HG03520 (cell line): ENCODE data around the gene CGN.

Source experiments
- ATAC-seq: cut with Tn5 transposase; IDR thresholded peaks from one replicate; pipeline ENCODE4 v1.9.1; 2021; ENCODE audit warnings: mild to moderate bottlenecking, moderate library complexity; ENCODE audit not compliant: unreplicated experiment

The CGN gene

GRCh38 chr1:151510957-151511635 is at the start of gene CGN:
TSS of gene CGN (plus strand) at chr1:151511387. CDS start at chr1:151518520, 7,133 bp downstream.
- ATAC-seq, result peak; percentile 72

DNA sequence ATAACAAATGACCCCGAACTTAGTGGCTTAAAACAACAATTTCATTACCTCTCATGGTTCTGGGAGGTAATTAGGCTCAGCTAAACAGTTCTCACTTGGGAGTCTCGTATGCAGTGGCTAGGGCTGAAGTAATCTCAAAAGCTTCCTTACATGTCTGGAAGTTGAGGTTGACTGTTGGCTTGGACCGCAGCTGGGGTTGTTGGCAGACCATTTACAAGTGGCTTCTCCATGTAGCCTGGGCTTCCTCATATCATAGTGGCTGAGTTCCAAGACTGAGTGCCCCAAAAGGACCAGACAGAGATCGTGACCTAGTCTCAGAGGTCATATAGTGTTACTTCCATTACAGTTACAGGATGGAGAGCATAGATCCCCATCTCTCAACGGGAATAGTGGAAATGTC is 49.5 kb upstream of the CGN start:
- ATAC-seq, result no peak

DNA sequence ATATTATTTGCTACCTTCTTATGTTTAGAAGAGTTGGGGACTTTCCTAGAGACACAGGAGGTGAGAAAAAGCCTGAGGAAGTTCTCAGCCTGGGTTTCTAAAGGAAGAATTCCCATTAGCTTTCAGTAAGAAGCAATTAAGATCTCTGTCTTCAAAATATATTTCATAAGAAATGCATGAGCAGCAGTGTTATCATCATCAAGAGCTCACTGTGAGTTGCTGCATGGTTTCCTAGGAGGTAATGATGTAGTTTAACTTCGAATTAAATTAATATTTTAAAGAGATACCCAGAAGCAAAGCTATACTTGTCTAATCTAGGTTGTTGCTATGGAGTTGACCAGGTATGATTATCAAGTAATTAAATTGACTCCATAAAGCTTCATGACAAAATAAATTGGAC is 46.2 kb upstream of the CGN start:
- ATAC-seq, result no peak

DNA sequence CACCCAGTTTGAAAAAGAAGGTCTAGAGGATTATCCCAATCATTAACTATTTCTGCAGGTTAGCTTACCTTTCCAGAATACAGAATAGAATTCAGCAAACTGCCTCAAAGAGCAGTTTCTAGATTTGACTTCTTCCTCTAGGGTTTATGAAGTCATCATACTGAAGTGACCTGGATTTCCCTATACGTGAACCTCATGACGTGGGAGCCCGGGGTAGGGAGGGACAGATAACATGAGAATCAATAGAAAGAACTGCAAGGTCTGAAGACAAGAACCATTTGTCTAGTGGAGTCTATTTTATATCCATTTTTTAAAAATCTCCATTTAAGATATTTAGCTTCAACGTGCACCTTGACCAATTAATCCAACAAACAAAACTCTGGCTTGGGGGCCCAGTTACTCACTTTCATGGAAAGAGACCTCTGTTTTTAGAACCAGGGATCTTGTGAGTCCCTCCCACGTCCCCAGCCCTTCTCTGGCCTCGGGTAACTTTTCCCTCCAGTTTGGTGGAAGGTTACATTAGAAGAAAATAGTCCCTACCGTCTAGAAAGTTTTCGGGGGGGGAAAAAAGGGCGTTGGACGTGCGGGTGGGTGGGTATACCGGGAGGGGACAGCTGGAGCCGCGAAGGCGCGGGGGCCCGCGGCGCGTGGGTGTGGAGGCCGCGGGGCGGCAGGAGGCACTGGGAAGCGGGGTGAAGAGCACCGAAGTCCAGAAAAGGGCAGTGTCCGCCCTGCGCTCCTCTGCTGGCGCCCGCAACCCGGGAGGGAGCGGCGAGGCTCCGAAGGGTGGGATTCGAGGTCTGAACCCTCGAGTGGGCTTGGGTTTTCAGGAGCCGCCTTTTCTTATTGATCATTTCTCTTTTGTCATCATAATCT is 38.1 kb upstream of the CGN start:
- no peak for ATAC-seq

- no peak for ATAC-seq
Observed at GRCh38 chr1:151474745-151475144, 36.4 kb upstream of the CGN start.

DNA sequence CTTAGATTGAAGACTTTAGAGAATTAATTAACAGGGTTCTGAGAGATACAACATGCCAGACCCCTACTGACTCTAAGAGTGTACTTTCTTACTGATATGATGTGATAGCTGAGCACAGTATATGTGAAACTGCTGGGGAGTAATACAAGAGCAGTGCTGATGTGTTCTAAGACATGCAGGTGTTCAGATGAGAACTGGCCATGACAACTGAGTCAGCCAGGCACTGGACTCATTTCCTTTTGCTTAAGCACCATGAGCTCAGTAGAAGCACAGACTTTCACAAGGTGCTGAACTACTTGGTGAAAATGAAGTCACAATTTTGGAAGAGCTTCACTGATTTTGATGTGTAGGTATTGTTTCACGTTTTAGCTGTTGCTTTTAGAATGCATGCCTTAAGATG is 36.0 kb upstream of the CGN start:
- peak; percentile 78 for ATAC-seq

DNA sequence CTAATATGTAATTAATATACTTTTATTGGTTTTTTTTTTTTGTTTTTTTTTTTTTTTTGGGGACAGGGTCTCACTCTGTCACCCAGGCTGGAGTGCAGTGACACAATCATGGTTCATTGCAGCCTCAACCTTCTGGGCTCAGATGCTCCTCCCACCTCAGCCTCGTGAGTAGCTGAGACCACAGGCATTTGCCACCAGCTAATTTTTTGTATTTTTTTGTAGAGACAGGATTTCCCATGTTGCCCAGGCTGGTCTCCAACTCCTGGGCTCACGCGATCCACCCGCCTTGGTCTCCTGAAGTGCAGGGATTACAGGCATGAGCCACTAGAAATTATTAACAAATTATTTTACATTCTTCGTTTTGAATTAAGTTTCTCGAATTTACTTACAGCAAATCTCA is 35.1 kb upstream of the CGN start:
- ATAC-seq, result no peak

GRCh38 chr1:151477066-151477465 is 34.1 kb upstream of the CGN start:
- no peak for ATAC-seq

GRCh38 chr1:151478140-151478812 is 32.9 kb upstream of the CGN start:
- ATAC-seq, result no peak

GRCh38 chr1:151478923-151479322 is 32.3 kb upstream of the CGN start:
- ATAC-seq, result no peak

GRCh38 chr1:151479462-151479861 is 31.7 kb upstream of the CGN start:
- no peak for ATAC-seq

- no peak for ATAC-seq
Observed at GRCh38 chr1:151482017-151482416, 29.2 kb upstream of the CGN start.

GRCh38 chr1:151485685-151486255 is 25.4 kb upstream of the CGN start:
- no peak for ATAC-seq

DNA sequence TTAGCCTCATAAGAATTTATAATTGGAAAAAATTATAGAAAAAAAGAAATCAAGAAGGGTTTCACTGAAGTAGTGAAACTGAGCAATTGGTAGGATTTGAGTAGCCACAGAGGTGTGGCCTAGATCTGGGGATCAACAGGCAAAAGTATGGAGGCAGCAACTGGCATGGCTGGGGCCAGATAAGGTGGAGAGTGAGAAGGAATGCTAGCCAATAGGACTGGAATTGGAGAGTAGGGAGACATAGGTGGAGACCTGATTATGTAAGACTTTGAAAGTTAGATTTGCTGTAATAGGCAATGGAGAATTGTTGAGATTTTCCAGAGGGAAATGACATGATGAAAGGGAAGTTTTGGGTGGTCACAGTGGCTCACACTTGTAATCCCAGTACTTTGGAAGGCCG is 24.6 kb upstream of the CGN start:
- no peak for ATAC-seq

DNA sequence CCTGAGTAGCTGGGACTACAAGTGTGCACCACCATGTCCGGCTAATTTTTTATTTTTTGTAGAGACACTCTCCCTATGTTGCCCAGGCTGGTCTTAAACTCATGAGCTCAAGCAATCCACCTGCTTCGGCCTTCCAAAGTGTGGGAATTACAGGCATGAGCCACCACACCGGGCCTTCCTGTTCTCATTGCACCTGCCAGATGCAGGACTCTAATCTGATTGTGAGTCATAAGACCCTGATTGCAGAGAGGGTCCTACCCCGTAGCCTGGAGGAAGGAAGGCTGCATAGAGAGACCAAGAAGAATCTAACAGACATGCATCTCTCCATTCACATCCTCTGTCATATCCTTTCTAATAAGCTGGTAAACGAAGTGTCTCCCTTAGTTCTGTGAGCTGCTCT is 19.5 kb upstream of the CGN start:
- no peak for ATAC-seq

DNA sequence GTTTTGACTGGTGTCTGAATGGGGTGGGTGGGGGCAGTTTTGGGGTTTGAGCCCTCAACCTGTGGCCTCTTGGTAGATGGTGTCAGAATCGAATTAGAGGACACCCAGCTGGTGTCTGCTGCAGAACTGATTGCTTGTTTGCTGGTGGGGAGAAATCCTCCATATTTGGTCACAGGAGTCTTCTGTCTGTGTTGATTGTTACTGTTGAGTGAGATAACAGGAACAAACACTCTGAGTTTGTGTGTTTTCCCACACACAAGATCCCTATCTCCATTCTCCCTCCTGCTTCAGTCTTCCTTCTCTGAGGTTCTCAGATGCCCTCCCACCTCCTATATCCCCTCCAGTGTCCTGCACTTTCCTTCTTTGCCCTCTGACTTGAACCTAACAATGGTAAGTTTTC is 19.1 kb upstream of the CGN start:
- no peak for ATAC-seq

DNA sequence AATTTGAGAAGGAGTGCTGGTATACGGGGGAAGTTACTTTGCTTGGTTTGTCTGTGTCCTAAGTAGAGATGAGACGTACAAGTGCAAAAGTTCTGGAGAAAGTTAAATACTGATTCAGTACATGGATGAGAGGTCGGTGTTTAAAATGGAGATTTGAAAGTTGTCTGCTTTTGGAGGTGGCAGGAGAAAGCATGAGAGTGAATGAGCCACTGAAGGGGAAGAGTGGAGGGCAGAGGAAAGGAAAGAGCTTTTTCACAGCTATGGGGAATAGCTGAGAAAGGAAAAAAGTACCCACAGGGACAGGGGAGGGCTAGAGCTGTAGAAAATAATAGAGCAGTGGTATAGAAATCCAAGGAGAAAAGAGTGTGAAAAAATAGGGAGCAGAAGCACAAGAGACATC is 18.1 kb upstream of the CGN start:
- no peak for ATAC-seq

- no peak for ATAC-seq
Observed at GRCh38 chr1:151494741-151495281, 16.4 kb upstream of the CGN start.

DNA sequence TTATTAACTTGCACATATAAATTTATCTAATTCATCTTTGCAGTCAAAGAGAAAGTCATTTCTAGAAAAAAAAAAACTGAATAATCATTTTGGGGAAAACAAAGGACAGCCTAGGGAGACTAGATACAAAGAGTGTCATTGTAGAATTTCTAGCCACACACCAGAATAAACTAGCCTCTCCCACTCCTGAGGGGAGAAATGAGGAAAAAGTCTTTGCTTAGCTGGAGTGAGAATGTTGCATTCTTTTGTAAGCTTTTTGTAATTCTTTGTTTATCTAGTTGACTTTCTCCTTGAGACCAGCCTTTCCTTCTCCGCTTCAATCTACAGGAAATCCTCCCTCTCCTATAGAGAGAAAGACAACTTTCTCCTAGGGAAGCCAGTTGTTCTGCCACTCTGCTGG is 15.9 kb upstream of the CGN start:
- ATAC-seq, result no peak

GRCh38 chr1:151499365-151499764 is 11.8 kb upstream of the CGN start:
- no peak for ATAC-seq

DNA sequence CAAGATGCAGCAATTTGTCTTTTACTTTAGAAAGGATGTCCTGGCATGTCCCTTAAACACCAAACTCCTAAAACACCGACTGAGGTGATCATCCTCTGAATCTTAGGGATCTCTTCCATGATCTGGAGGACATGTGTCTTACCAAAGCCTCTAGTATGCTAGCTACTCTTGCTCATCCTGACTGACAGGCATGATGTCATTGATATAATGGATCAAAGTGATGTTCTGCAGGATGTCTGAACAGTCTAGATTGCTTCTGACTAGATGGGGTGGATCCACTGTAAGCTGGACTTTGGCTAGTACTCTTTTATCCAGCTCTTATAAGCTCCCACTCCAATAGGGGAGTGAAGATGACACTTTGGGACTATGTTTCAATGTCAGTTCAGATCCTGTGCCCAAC is 11.3 kb upstream of the CGN start:
- ATAC-seq, result no peak
